Natural killer cell treated with Interleukin-12 subunit alpha and Interleukin-12 subunit beta and Interleukin-15 and Interleukin-18, amount 100 ng/mL, for 72 hours (primary cell): ENCODE results near the gene ITPKB. TPM values are rescaled to one million over a fixed set of nuclear protein-coding genes. Genes with fewer than 3 reads are reported as not detected.

Experiments
- ATAC-seq, 2 donors: fragments of 150-1000 bp; cut with Tn5 transposase in 1 of 2; sonication (Bioruptor Pico), chemical (Tn5 transposase) in 1 of 2; 2 replicates each; pipeline ENCODE4 v1.10.0; 2021
- DNase-seq: peaks from one replicate; pipeline ENCODE4 v3.0.0; 2022; ENCODE audit warnings: low spot score
- H3K27ac Mint-ChIP-seq, 2 donors: 1 replicate in 1 of 2; 2 replicates in 1 of 2; pipeline ENCODE4 v1.8.0; 2022; ENCODE audit warnings: mixed read lengths in 2 of 2, mild to moderate bottlenecking in 1 of 2, moderate library complexity in 1 of 2
- H3K27me3 Mint-ChIP-seq, 2 donors: 1 replicate in 1 of 2; 2 replicates in 1 of 2; pipeline ENCODE4 v1.8.0; 2022; ENCODE audit warnings: mixed read lengths in 2 of 2
- H3K36me3 Mint-ChIP-seq: one replicate; pipeline ENCODE4 v1.8.0; 2022; ENCODE audit warnings: mixed read lengths
- H3K4me1 Mint-ChIP-seq, 2 donors: 1 replicate in 1 of 2; 2 replicates in 1 of 2; pipeline ENCODE4 v1.8.0; 2022; ENCODE audit warnings: low read depth in 2 of 2, mixed read lengths in 2 of 2, mild to moderate bottlenecking in 1 of 2
- H3K4me3 Mint-ChIP-seq: one replicate; pipeline ENCODE4 v1.8.0; 2022; ENCODE audit warnings: mixed read lengths
- H3K9me3 Mint-ChIP-seq: 2 replicates; pipeline ENCODE4 v1.8.0; 2022; ENCODE audit warnings: mixed read lengths
- total RNA-seq, 2 donors: library from RNA; stranded (reverse); gene quantifications; one replicate each; pipeline ENCODE4 v1.2.3, GENCODE V29; 2022

ITPKB gene
- total RNA-seq, 2 donors from 2014 or later, result 27.2 to 35.2 TPM

GRCh38 chr1:226688056-226688748 is 50.9 kb downstream of the ITPKB start:
- peaks cover 78 to 85% of the 10 kb centered on the region in 2 donors for H3K4me1 Mint-ChIP-seq
- H3K4me3 Mint-ChIP-seq, result no peak overlapping the region
- no peaks in the 10 kb centered on the region for H3K9me3 Mint-ChIP-seq
- no peaks in the 10 kb centered on the region for H3K27me3 Mint-ChIP-seq
- peak overlapping the region; percentile 77 to 87 for H3K27ac Mint-ChIP-seq
- ATAC-seq, result peak in 1 of 2 donors; percentile 55
- H3K36me3 Mint-ChIP-seq, result peaks cover 2% of the 10 kb centered on the region
- no peak for DNase-seq

- H3K27me3 Mint-ChIP-seq, result no peaks in the 10 kb centered on the region
- ATAC-seq, result peak; percentile 40 to 53
- H3K4me1 Mint-ChIP-seq, result peaks cover 78 to 85% of the 10 kb centered on the region in 2 donors
- H3K27ac Mint-ChIP-seq, result peak overlapping the region; percentile 77 to 87
- H3K9me3 Mint-ChIP-seq, result no peaks in the 10 kb centered on the region
- no peak overlapping the region for H3K4me3 Mint-ChIP-seq
- DNase-seq, result no peak
- peaks cover 4% of the 10 kb centered on the region for H3K36me3 Mint-ChIP-seq
Observed at GRCh38 chr1:226687426-226687825, 51.7 kb downstream of the ITPKB start.

DNA sequence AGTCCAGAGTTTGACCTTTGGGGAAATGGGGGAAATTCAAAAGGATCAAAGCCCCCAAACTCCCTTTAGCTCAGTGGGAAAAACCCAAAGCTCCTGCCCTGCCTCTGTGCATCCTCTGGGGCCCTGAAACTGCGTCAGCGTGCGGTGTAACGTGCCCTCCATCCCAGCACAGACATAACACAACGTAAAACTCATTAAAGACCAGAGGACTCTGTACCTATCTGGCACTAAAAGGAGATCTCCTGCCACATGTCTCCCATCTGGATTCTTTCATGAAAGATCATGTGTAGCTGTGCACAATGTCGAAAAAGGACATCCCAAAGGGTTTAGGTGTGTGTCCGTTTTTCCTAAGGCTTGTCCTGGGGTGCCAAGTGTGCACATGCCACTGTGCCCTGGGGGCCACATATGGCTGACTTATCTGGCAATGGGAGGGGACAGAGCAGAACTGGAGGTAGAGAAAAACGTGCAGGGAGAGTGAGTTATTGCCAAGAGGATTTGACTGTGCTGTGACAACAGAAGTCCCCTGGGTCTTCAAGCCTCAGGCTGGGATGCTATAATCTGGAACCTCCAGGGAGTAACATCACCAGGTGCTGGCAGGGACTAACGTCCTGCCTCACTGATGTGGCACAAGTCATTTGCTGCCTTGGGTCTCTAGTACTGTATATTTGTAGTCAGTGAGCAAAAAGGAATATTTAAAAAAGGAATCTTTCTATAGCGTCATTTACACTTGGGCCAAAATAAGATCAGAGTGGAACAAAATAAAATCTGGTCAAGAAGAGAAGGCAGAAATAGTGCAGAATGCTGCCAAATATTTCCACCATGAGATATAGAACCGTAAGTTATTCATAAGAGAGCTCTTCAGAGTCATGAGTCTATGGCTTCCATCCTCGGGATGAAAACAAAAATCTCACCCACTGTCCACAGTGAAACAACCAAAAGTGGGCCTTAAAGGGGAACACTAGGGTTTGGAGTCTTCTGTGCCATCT is 52.3 kb downstream of the ITPKB start:
- peaks cover 83 to 87% of the 10 kb centered on the region in 2 donors for H3K4me1 Mint-ChIP-seq
- H3K36me3 Mint-ChIP-seq, result peaks cover 4% of the 10 kb centered on the region
- DNase-seq (no peak), ATAC-seq (no peak)
- H3K27me3 Mint-ChIP-seq, result no peaks in the 10 kb centered on the region
- H3K4me3 Mint-ChIP-seq, result no peak overlapping the region
- H3K27ac Mint-ChIP-seq, result peak overlapping the region; percentile 77 to 87
- H3K9me3 Mint-ChIP-seq, result no peaks in the 10 kb centered on the region

GRCh38 chr1:226685196-226685820 is 53.8 kb downstream of the ITPKB start:
- Mint-ChIP-seq H3K27ac (peak overlapping the region; percentile 78 to 87), H3K4me3 (no peak overlapping the region), H3K36me3 (peaks cover 4% of the 10 kb centered on the region), H3K27me3 (no peaks in the 10 kb centered on the region), H3K9me3 (no peaks in the 10 kb centered on the region), H3K4me1 (peaks cover 79 to 85% of the 10 kb centered on the region in 2 donors)
- ATAC-seq (no peak), DNase-seq (no peak)

GRCh38 chr1:226684026-226684425 is 55.1 kb downstream of the ITPKB start:
- DNase-seq, result no peak
- H3K27ac Mint-ChIP-seq, result peak overlapping the region; percentile 78 to 87

GRCh38 chr1:226682871-226683814 is 55.9 kb downstream of the ITPKB start:
- no peaks in the 10 kb centered on the region for H3K9me3 Mint-ChIP-seq
- ATAC-seq (peak; percentile 65 to 74), DNase-seq (no peak)
- H3K36me3 Mint-ChIP-seq, result peaks cover 4% of the 10 kb centered on the region
- H3K27ac Mint-ChIP-seq, result peak overlapping the region; percentile 78 to 87
- H3K4me1 Mint-ChIP-seq, result peaks cover 87 to 91% of the 10 kb centered on the region in 2 donors
- H3K4me3 Mint-ChIP-seq, result peak overlapping the region; percentile 65
- no peaks in the 10 kb centered on the region for H3K27me3 Mint-ChIP-seq

More at GRCh38 chr1:226684026-226684425, 55.1 kb downstream of the ITPKB start:
- ATAC-seq, result no peak
- Mint-ChIP-seq H3K9me3 (no peaks in the 10 kb centered on the region), H3K27me3 (no peaks in the 10 kb centered on the region), H3K4me3 (peak overlapping the region; percentile 65), H3K36me3 (peaks cover 4% of the 10 kb centered on the region), H3K4me1 (peaks cover 86 to 88% of the 10 kb centered on the region in 2 donors)

DNA sequence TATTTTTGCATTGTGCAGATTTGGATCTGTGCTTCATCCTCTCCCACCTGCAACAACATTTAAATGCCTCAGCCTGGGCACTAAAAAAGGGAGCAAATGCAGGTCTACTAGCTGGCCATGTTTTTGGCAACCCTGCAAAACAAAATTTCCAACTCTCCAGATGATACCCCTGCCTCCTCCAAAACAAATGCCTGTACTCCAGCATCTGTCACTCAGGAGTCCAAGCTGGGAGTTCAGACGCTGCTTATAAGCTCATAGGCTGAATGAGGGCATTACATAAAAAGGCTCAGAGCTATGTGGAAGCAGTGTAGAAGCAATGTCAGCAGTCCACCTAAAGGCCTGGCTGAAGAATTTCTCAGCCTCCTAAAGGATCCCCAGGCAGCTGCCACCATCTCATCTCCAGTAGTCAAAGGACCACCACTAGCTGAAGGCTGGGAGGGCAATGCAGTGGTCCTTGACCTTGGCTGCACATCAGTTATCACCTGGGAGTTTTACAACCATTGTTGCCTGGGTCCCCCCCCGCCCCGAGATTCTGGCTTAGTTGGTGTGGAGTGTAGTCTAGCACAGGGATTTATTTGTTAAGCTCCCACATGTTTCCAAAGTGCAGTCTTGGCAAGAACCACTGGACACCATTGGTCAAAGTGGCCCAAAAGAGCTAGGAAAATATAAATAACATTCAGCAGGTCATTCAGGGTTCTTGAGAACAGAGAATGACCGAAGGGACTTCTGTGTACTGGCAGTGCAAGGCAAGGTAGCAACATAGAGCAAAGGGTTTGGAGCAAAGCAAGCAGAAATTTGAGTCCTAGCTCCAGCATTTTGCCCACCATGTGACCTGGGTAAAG is 57.2 kb downstream of the ITPKB start:
- no peak for ATAC-seq
- H3K4me1 Mint-ChIP-seq, result peaks cover 85 to 93% of the 10 kb centered on the region in 2 donors
- H3K9me3 Mint-ChIP-seq, result no peaks in the 10 kb centered on the region
- peak overlapping the region in 1 of 2 donors; percentile 87 for H3K27ac Mint-ChIP-seq
- peaks cover 4% of the 10 kb centered on the region for H3K36me3 Mint-ChIP-seq
- H3K4me3 Mint-ChIP-seq, result no peak overlapping the region
- no peak for DNase-seq
- no peaks in the 10 kb centered on the region for H3K27me3 Mint-ChIP-seq

- DNase-seq (no peak), ATAC-seq (no peak)
- Mint-ChIP-seq H3K4me3 (peak overlapping the region; percentile 93), H3K9me3 (no peaks in the 10 kb centered on the region), H3K27me3 (no peaks in the 10 kb centered on the region), H3K4me1 (peaks cover 88 to 98% of the 10 kb centered on the region in 2 donors), H3K36me3 (peaks cover 4% of the 10 kb centered on the region), H3K27ac (peak overlapping the region; percentile 90 to 91)
Observed at GRCh38 chr1:226680653-226681052, 58.4 kb downstream of the ITPKB start.

GRCh38 chr1:226679853-226680516 is 59.1 kb downstream of the ITPKB start:
- peak; percentile 79 for DNase-seq

GRCh38 chr1:226679262-226679661 is 59.8 kb downstream of the ITPKB start:
- Mint-ChIP-seq H3K27ac (peak overlapping the region; percentile 90 to 91), H3K9me3 (no peaks in the 10 kb centered on the region), H3K27me3 (no peaks in the 10 kb centered on the region), H3K4me1 (peaks cover 90 to 98% of the 10 kb centered on the region in 2 donors), H3K4me3 (peak overlapping the region; percentile 93), H3K36me3 (peaks cover 4% of the 10 kb centered on the region)
- ATAC-seq, result no peak
- no peak for DNase-seq

More at GRCh38 chr1:226679853-226680516, 59.1 kb downstream of the ITPKB start:
- H3K36me3 Mint-ChIP-seq, result peaks cover 4% of the 10 kb centered on the region
- H3K9me3 Mint-ChIP-seq, result no peaks in the 10 kb centered on the region
- no peaks in the 10 kb centered on the region for H3K27me3 Mint-ChIP-seq
- peak; percentile 62 to 69 for ATAC-seq
- peak overlapping the region; percentile 90 to 91 for H3K27ac Mint-ChIP-seq
- peaks cover 89 to 98% of the 10 kb centered on the region in 2 donors for H3K4me1 Mint-ChIP-seq
- peak overlapping the region; percentile 93 for H3K4me3 Mint-ChIP-seq

DNA sequence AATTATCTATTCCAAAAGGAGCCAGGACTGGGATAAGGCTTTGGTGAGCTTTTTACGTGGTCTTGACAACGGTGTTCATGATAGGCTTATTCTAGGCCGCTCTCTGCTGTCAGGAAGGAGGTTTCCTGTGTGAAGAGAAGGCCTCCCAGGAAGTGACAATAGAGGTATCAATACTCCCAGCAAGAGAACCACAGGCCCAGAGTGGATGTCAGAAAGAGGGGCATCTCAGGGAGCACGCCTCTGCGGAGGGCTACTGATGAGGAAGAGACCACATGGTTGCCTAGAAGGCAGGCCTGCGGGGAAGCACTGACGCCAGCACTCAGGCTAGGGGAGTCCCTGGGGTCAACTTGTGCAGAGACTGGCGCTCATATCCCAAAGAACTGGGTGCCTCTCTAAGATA is 60.4 kb downstream of the ITPKB start:
- Mint-ChIP-seq H3K36me3 (peaks cover 4% of the 10 kb centered on the region), H3K4me3 (peak overlapping the region; percentile 93), H3K4me1 (peaks cover 87 to 93% of the 10 kb centered on the region in 2 donors), H3K27me3 (no peaks in the 10 kb centered on the region), H3K27ac (peak overlapping the region; percentile 90 to 91), H3K9me3 (no peaks in the 10 kb centered on the region)
- ATAC-seq (peak; percentile 48), DNase-seq (peak; percentile 77)
